Natural killer cell (primary cell): Measurements from ENCODE around the gene MPDU1. TPM values are rescaled to one million over a fixed set of nuclear protein-coding genes. Genes with fewer than 3 reads are reported as not detected.

Experiments used
- ATAC-seq, 3 donors: fragments of 150-1000 bp in 2 of 3; fragments of 200-7000 bp in 1 of 3; cut with Tn5 transposase; 1 replicate in 1 of 3; 2 replicates in 2 of 3; pipeline ENCODE4 v1.10.0; 2021; ENCODE audit warnings: mild to moderate bottlenecking in 2 of 3, moderate library complexity in 2 of 3
- DNase-seq, 2 donors: peaks; one replicate each; pipeline versions ENCODE4 v3.0.0 to v3.0.0-alpha.2; 2013 to 2021; ENCODE audit warnings: mixed read lengths in 1 of 2
- H3K27ac ChIP-seq: one replicate; pipeline ENCODE4 v1.5.1; 2013; ENCODE audit warnings: mild to moderate bottlenecking, low read length
- H3K27me3 ChIP-seq: one replicate; pipeline ENCODE4 v1.6.1; 2013; ENCODE audit warnings: low read length; ENCODE audit not compliant: control insufficient read depth, insufficient read depth
- H3K36me3 ChIP-seq: one replicate; pipeline ENCODE4 v1.6.1; 2013; ENCODE audit warnings: low read length; ENCODE audit not compliant: control insufficient read depth, insufficient read depth
- H3K4me1 ChIP-seq: one replicate; pipeline ENCODE4 v1.6.1; 2013; ENCODE audit warnings: low read length; ENCODE audit not compliant: control insufficient read depth, insufficient read depth
- H3K4me3 ChIP-seq: one replicate; pipeline ENCODE4 v1.5.1; 2013; ENCODE audit warnings: low read length
- H3K9me3 ChIP-seq: one replicate; pipeline ENCODE4 v1.6.1; 2013; ENCODE audit warnings: low read length; ENCODE audit not compliant: control insufficient read depth, insufficient read depth
- H3K27ac Mint-ChIP-seq, 2 donors: one replicate each; pipeline ENCODE4 v1.8.0; 2022; ENCODE audit warnings: mild to moderate bottlenecking in 2 of 2, mixed read lengths in 2 of 2, moderate library complexity in 1 of 2
- H3K27me3 Mint-ChIP-seq, 2 donors: one replicate each; pipeline ENCODE4 v1.8.0; 2022; ENCODE audit warnings: low read depth in 2 of 2, mixed read lengths in 2 of 2
- H3K36me3 Mint-ChIP-seq: one replicate; pipeline ENCODE4 v1.8.0; 2022; ENCODE audit warnings: mixed read lengths
- H3K4me1 Mint-ChIP-seq, 2 donors: one replicate each; pipeline ENCODE4 v1.8.0; 2022; ENCODE audit warnings: mixed read lengths in 2 of 2
- H3K4me3 Mint-ChIP-seq: one replicate; pipeline ENCODE4 v1.8.0; 2022; ENCODE audit warnings: mild to moderate bottlenecking, moderate library complexity, mixed read lengths
- H3K9me3 Mint-ChIP-seq, 2 donors: one replicate each; pipeline ENCODE4 v1.8.0; 2022; ENCODE audit warnings: mixed read lengths in 2 of 2
- WGBS: methylation state at CpG from one replicate; pipeline ENCODE4 v1.1.7; 2013; ENCODE audit warnings: missing lambda C conversion rate; ENCODE audit not compliant: insufficient coverage; 5-methylcytosine and 5-hydroxymethylcytosine counted together
- intact Hi-C: fragments of 100-400 bp; cut with micrococcal nuclease; formaldehyde crosslinking; loops from one replicate; pipeline ENCODE4 v1.14.2; 2022
- total RNA-seq, 4 donors: library from RNA; stranded (reverse); fragments of 120-200 nt in 1 of 4; gene quantifications; one replicate each; pipeline versions ENCODE4 v1.2.3 to v1.2.4, GENCODE V29; 2013 to 2022
- TF ChIP-seq, protein P1 (sequence below): fragments of 200-600 bp; IDR thresholded peaks from one replicate; pipeline ENCODE4 v1.8.0; 2022; ENCODE audit warnings: antibody characterized with exemption

MPDU1 gene
- total RNA-seq, 3 donors from 2014 or later (not counting 1 experiment from before 2014, with no cell fraction given), result 26.3 to 29.2 (median 27.1) TPM

DNA sequence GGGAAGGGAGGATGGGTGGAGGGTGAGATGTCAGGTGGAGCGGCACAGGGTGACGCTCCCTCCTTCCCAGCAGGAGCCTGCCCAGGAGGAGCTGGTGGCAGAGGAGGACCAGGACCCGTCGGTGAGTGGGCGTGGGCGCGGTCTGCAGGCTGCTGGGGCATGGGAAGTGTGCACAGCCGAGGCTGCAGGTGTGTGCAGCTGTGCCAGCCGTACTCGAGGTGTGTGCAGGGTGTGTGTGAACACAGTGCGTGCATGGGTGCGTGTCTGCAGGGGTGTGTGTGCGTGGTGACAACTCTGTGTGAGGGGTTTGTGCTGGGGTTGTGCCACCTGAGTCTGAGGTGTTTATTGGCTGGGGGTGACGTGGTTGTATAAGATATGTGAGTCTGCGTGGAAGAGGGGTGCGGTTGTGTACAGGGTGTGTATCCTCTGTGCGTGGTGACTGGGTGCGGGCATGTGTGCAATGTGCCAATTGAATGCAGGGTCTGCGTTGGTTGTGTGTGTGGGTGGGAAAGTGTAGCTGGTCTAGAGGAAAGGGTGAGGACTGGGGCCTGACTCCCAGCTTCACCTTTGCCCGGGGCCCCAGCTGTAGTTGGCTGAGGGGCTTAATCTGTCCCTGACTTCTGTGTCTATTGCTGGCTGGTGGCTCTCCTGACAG lies 34.1 kb upstream of the MPDU1 start:
- peak overlapping the region; percentile 77 for H3K27ac ChIP-seq
- no peaks in the 10 kb centered on the region for H3K9me3 ChIP-seq
- H3K4me1 ChIP-seq, result peaks cover 53% of the 10 kb centered on the region
- Mint-ChIP-seq H3K4me3 (peak overlapping the region; percentile 82), H3K9me3 (no peaks in the 10 kb centered on the region), H3K36me3 (no peaks in the 10 kb centered on the region), H3K27ac (peak overlapping the region; percentile 72 to 86), H3K27me3 (no peaks in the 10 kb centered on the region), H3K4me1 (peaks cover 50 to 64% of the 10 kb centered on the region in 2 donors)
- intact Hi-C loops, result no loop called here
- peaks cover 2% of the 10 kb centered on the region for H3K36me3 ChIP-seq
- DNase-seq (peak in 1 of 2 donors; percentile 66), ATAC-seq (peak; percentile 39 to 62 (median 51))
- 23% methylated on average over 20 of the region's 20 CpGs for WGBS
- H3K27me3 ChIP-seq, result no peaks in the 10 kb centered on the region
- TF ChIP-seq, protein P1, sequence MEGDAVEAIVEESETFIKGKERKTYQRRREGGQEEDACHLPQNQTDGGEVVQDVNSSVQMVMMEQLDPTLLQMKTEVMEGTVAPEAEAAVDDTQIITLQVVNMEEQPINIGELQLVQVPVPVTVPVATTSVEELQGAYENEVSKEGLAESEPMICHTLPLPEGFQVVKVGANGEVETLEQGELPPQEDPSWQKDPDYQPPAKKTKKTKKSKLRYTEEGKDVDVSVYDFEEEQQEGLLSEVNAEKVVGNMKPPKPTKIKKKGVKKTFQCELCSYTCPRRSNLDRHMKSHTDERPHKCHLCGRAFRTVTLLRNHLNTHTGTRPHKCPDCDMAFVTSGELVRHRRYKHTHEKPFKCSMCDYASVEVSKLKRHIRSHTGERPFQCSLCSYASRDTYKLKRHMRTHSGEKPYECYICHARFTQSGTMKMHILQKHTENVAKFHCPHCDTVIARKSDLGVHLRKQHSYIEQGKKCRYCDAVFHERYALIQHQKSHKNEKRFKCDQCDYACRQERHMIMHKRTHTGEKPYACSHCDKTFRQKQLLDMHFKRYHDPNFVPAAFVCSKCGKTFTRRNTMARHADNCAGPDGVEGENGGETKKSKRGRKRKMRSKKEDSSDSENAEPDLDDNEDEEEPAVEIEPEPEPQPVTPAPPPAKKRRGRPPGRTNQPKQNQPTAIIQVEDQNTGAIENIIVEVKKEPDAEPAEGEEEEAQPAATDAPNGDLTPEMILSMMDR, result no peak
- peak overlapping the region; percentile 64 for H3K4me3 ChIP-seq

DNA sequence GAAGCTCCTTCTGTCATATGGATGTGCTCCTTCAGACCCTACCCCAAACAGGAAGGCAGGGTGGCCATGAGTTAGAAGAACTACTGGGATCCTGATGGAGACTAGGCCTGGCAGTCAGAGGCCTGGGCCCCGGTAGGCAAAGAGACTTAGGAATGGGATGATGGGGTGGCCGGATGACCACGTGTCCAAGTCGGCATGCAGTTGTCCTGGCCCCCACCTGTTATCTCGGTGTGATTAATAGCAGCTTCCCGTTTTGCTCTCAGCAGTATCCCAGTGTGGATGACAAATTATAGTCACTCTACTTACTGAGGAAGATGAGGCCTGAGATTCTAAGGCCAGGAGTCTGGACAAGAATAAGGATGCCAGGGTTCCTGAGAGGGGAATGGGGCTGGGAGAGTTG lies 33.3 kb upstream of the MPDU1 start:
- peaks cover 54% of the 10 kb centered on the region for H3K4me1 ChIP-seq
- Mint-ChIP-seq H3K4me3 (no peak overlapping the region), H3K4me1 (peaks cover 54 to 72% of the 10 kb centered on the region in 2 donors), H3K27ac (peak overlapping the region; percentile 72 to 86), H3K36me3 (no peaks in the 10 kb centered on the region), H3K27me3 (no peaks in the 10 kb centered on the region), H3K9me3 (no peaks in the 10 kb centered on the region)
- no peaks in the 10 kb centered on the region for H3K27me3 ChIP-seq
- intact Hi-C loops, result no loop called here
- H3K4me3 ChIP-seq, result no peak overlapping the region
- TF ChIP-seq, protein P1, result no peak
- H3K9me3 ChIP-seq, result no peaks in the 10 kb centered on the region
- peak overlapping the region; percentile 77 for H3K27ac ChIP-seq
- DNase-seq (no peak), ATAC-seq (no peak)
- 86% methylated on average over 6 of the region's 6 CpGs for WGBS
- peaks cover 2% of the 10 kb centered on the region for H3K36me3 ChIP-seq

DNA sequence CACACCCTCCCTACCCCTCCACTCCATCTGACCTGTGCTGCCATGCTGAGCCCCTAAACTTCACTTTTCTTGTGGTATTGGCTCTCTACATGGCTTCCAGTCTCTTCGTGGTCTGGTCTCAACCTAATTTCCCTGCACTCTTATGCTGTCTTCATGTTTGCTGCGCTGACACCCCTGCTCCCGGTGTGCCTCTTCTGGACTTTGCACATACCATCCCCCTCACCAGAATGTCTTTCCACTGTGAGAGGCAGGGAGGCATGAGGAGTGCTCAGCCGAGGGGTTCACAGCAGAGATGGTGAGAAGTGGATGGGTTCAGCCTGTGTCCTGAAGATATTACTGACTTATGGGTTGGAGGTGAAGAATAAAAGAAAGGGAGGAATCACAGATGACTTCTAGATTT lies 32.3 kb upstream of the MPDU1 start:
- no peaks in the 10 kb centered on the region for H3K27me3 Mint-ChIP-seq
- no peaks in the 10 kb centered on the region for H3K9me3 ChIP-seq
- no peaks in the 10 kb centered on the region for H3K36me3 Mint-ChIP-seq
- peaks cover 2% of the 10 kb centered on the region for H3K36me3 ChIP-seq
- H3K4me3 Mint-ChIP-seq, result no peak overlapping the region
- intact Hi-C loops, result no loop called here
- TF ChIP-seq, protein P1, result no peak
- ATAC-seq (no peak), DNase-seq (no peak)
- peaks cover 56% of the 10 kb centered on the region for H3K4me1 ChIP-seq
- no peaks in the 10 kb centered on the region for H3K27me3 ChIP-seq
- WGBS, result 72% methylated on average over 3 of the region's 4 CpGs
- peak overlapping the region; percentile 18 for H3K27ac ChIP-seq
- H3K9me3 Mint-ChIP-seq, result no peaks in the 10 kb centered on the region
- no peak overlapping the region for H3K4me3 ChIP-seq
- H3K4me1 Mint-ChIP-seq, result peaks cover 58 to 75% of the 10 kb centered on the region in 2 donors
- H3K27ac Mint-ChIP-seq, result peak overlapping the region; percentile 72 to 86
